Measurements from ENCODE around the gene IFT20. TPM values are rescaled to one million over a fixed set of nuclear protein-coding genes. Genes with fewer than 3 reads are reported as not detected.

IFT20 gene
- total RNA-seq, 2 donors from 2014 or later: 15.6 to 19.6 TPM

- Histone ChIP-seq H3K27ac (no peak overlapping the region), H3K36me3 (peaks cover 46% of the 10 kb centered on the region), H3K27me3 (no peaks in the 10 kb centered on the region), H3K4me1 (peaks cover 0 to 18% of the 10 kb centered on the region in 2 donors), H3K4me3 (no peak overlapping the region), H3K9me3 (no peaks in the 10 kb centered on the region)
- DNase-seq (ENCODE audit: low spot score): no peak
- no peak for TF ChIP-seq CTCF (IDR thresholded peaks at IDR 0.05)
These were observed 4.6 kb downstream of the IFT20 start for GRCh38 chr17:28330671-28331070.

GRCh38 chr17:28328325-28328724 lies 6.9 kb downstream of the IFT20 start:
- no peak for TF ChIP-seq CTCF (IDR thresholded peaks at IDR 0.05)
- Histone ChIP-seq H3K27me3 (no peaks in the 10 kb centered on the region), H3K9me3 (no peaks in the 10 kb centered on the region), H3K27ac (no peak overlapping the region), H3K4me1 (peaks cover 0 to 3% of the 10 kb centered on the region in 2 donors), H3K36me3 (peaks cover 46% of the 10 kb centered on the region), H3K4me3 (no peak overlapping the region)
- peak; percentile 38 for DNase-seq (ENCODE audit: low spot score)

- no peaks in the 10 kb centered on the region for H3K4me1 ChIP-seq
- peaks cover 46% of the 10 kb centered on the region for H3K36me3 ChIP-seq
- no peak overlapping the region for H3K27ac ChIP-seq
- DNase-seq (ENCODE audit: low spot score): no peak
- no peak for TF ChIP-seq CTCF (IDR thresholded peaks at IDR 0.05)
- H3K4me3 ChIP-seq: no peak overlapping the region
- no peaks in the 10 kb centered on the region for H3K9me3 ChIP-seq
- H3K27me3 ChIP-seq: no peaks in the 10 kb centered on the region
These were observed 7.6 kb downstream of the IFT20 start for GRCh38 chr17:28327709-28328108.

- Histone ChIP-seq H3K4me3 (no peak overlapping the region), H3K4me1 (no peaks in the 10 kb centered on the region), H3K27ac (no peak overlapping the region), H3K27me3 (no peaks in the 10 kb centered on the region), H3K36me3 (peaks cover 46% of the 10 kb centered on the region), H3K9me3 (no peaks in the 10 kb centered on the region)
- TF ChIP-seq CTCF (IDR thresholded peaks at IDR 0.05): no peak
- DNase-seq (ENCODE audit: low spot score): peak; percentile 18
These were observed 8.2 kb downstream of the IFT20 start for GRCh38 chr17:28327031-28327607.

- no peak for TF ChIP-seq CTCF (IDR thresholded peaks at IDR 0.05)
- Histone ChIP-seq H3K4me3 (no peak overlapping the region), H3K27ac (no peak overlapping the region), H3K36me3 (peaks cover 37% of the 10 kb centered on the region), H3K4me1 (no peaks in the 10 kb centered on the region), H3K9me3 (no peaks in the 10 kb centered on the region), H3K27me3 (no peaks in the 10 kb centered on the region)
- peak; percentile 32 for DNase-seq (ENCODE audit: low spot score)
These were observed 9.2 kb downstream of the IFT20 start for GRCh38 chr17:28326114-28326513.

GRCh38 chr17:28325211-28325610 lies 10.1 kb downstream of the IFT20 start:
- Histone ChIP-seq H3K36me3 (peaks cover 29% of the 10 kb centered on the region), H3K9me3 (no peaks in the 10 kb centered on the region), H3K4me3 (no peak overlapping the region), H3K4me1 (peaks cover 0 to under 1% of the 10 kb centered on the region in 2 donors), H3K27me3 (no peaks in the 10 kb centered on the region), H3K27ac (no peak overlapping the region)
- TF ChIP-seq CTCF (IDR thresholded peaks at IDR 0.05): no peak
- no peak for DNase-seq (ENCODE audit: low spot score)

All from right atrium auricular region (tissue), 2 donors.